SU-DHL-6 (cell line): ENCODE results near the gene PALLD.

Experiments
- CTCF ChIP-seq: fragments of 200-600 bp; sonication (generic); IDR thresholded peaks from one replicate; pipeline ENCODE4 v1.5.1; 2017; ENCODE audit warnings: antibody characterized with exemption, mild to moderate bottlenecking, low read length, moderate library complexity; ENCODE audit not compliant: insufficient read depth, poor library complexity, severe bottlenecking
- EZH2phosphoT487 ChIP-seq: fragments of 200-600 bp; sonication (generic), shearing (Covaris generic); conservative IDR thresholded peaks from 2 replicates; pipeline ENCODE4 v1.6.1; 2018; ENCODE audit warnings: mild to moderate bottlenecking, antibody characterized with exemption, low read length, moderate library complexity, mixed read lengths

GRCh38 chr4:168549143-168549542 lies 52.3 kb downstream of the PALLD start:
- TF ChIP-seq CTCF (no peak), EZH2phosphoT487 (no peak)
